ENCODE measurements around the gene PRKCZ.

The PRKCZ gene

GRCh38 chr1:2229037-2229864, 179.0 kb downstream of the PRKCZ start:
- DNase-seq (ENCODE audit: low spot score) = peak; percentile 37

- DNase-seq (ENCODE audit: low spot score) = no peak
Observed at GRCh38 chr1:2229911-2230731, 179.9 kb downstream of the PRKCZ start.

GRCh38 chr1:2230781-2231531, 180.7 kb downstream of the PRKCZ start:
- no peak for DNase-seq (ENCODE audit: low spot score)

- DNase-seq (ENCODE audit: low spot score) = peak; percentile 75
Observed at GRCh38 chr1:2231532-2232254, 181.5 kb downstream of the PRKCZ start.

GRCh38 chr1:2232255-2232915, 182.2 kb downstream of the PRKCZ start:
- no peak for DNase-seq (ENCODE audit: low spot score)

- no peak for DNase-seq (ENCODE audit: low spot score)
Observed at GRCh38 chr1:2232916-2233438, 182.8 kb downstream of the PRKCZ start.

- DNase-seq (ENCODE audit: low spot score) = no peak
Observed at GRCh38 chr1:2233468-2233867, 183.3 kb downstream of the PRKCZ start.

- no peak for DNase-seq (ENCODE audit: low spot score)
Observed at GRCh38 chr1:2233997-2234761, 184.0 kb downstream of the PRKCZ start.

- no peak for DNase-seq (ENCODE audit: low spot score)
Observed at GRCh38 chr1:2234762-2235113, 184.5 kb downstream of the PRKCZ start.
